Suprapubic skin (tissue), 3 donors: Measurements from ENCODE around the gene SND1.

Source experiments
- EP300 ChIP-seq: sonication (generic); formaldehyde crosslinking; IDR thresholded peaks from one replicate; pipeline ENCODE4 v1.6.1; 2017; ENCODE audit warnings: antibody characterized with exemption
- POLR2A ChIP-seq, 2 donors: fragments of 450-650 bp; IDR thresholded peaks; one replicate each; pipeline ENCODE4 v1.6.1; 2017; ENCODE audit warnings: antibody characterized with exemption in 2 of 2, mild to moderate bottlenecking in 2 of 2, moderate library complexity in 2 of 2
- TF ChIP-seq, protein P1 (sequence below), 2 donors: fragments of 200-600 bp in 1 of 2; fragments of 450-650 bp in 1 of 2; sonication (generic) in 1 of 2; IDR thresholded peaks; one replicate each; pipeline ENCODE4 v1.5.1; 2016 to 2019; ENCODE audit warnings: antibody characterized with exemption in 2 of 2, mild to moderate bottlenecking in 1 of 2, moderate library complexity in 1 of 2

DNA sequence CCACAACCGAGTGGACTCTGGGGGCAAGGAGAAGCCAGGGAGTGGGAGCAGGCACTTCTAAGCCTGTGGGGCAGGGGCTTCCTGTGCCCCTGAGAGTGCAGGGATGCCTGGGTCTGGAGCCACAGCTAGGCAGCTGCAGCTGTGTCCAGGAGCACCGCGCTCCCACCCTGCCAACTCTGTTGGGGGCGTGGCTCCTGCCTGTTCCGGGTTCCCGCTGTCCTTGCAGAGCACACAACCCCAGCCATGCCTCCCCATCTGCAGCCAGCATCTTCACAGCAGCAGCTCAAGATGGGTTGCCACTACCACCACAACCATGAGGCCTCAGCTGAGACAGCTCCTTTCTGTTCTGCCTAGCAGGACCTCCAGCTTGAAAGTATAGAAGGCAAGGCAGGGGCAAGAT is 42.7 kb upstream of the SND1 start:
- TF ChIP-seq, protein P1, sequence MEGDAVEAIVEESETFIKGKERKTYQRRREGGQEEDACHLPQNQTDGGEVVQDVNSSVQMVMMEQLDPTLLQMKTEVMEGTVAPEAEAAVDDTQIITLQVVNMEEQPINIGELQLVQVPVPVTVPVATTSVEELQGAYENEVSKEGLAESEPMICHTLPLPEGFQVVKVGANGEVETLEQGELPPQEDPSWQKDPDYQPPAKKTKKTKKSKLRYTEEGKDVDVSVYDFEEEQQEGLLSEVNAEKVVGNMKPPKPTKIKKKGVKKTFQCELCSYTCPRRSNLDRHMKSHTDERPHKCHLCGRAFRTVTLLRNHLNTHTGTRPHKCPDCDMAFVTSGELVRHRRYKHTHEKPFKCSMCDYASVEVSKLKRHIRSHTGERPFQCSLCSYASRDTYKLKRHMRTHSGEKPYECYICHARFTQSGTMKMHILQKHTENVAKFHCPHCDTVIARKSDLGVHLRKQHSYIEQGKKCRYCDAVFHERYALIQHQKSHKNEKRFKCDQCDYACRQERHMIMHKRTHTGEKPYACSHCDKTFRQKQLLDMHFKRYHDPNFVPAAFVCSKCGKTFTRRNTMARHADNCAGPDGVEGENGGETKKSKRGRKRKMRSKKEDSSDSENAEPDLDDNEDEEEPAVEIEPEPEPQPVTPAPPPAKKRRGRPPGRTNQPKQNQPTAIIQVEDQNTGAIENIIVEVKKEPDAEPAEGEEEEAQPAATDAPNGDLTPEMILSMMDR (IDR thresholded peaks at IDR 0.05) = no peak
- TF ChIP-seq POLR2A (IDR thresholded peaks at IDR 0.05) (no peak), EP300 (no peak)
